ENCODE results near the gene LRCH1.

The LRCH1 gene

DNA sequence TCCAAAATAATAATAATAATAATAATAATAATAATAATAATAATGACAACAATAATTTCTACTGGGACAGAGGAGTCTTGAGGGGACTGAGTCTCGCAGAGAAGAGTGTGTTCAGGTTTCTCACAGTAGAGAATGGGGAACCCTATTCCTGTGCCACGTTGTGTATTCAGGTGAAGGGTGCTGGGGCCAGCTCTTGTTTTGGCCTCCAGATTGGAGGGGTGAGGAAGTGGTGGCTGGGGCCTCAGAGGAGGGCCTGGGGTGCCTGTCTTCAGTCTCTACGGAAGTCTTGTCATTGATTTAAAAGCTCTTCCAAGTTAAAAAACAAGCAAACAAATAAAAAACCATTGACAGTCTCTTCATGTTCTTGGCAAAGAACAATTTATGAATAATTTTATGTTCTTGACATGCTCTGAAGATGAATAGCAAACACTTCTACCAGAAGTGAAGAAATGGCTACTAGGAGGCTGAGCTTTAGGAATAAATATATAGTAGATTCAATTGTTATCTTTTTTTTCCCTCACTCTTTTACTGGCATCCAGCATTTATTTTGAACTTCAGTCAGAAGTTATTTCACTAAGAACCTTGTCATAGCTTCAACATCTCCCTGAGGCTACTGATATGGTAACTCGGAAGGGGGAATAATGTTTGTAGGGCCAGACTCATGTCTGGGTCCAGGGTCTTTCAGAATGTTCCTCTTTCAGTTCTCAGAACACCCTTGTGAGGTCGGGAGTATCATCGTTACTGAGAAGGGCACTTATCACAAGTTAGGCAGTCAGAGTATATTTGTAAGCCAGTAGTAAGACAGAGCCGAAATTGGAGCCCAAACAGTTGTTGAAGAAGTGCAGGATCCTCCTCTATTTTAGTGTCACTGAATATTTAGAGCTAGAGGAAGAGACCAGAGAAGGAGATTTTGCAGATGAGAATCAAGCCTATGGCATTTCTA, 13.1 kb downstream of the LRCH1 start:
- in situ Hi-C loops (cut with HindIII; ENCODE audit: low pct_ligation_motif_present, low sequenced_read_pairs), result no loop called here
- Histone ChIP-seq H3K4me3 (ENCODE audit: low read depth, low read length) (no peak overlapping the region), H3K27ac (no peak overlapping the region), H3K27me3 (replicated peaks) (no peaks in the 10 kb centered on the region), H3K36me3 (replicated peaks) (no peaks in the 10 kb centered on the region)
- DNase-seq, result no peak
- TF ChIP-seq, protein P1, sequence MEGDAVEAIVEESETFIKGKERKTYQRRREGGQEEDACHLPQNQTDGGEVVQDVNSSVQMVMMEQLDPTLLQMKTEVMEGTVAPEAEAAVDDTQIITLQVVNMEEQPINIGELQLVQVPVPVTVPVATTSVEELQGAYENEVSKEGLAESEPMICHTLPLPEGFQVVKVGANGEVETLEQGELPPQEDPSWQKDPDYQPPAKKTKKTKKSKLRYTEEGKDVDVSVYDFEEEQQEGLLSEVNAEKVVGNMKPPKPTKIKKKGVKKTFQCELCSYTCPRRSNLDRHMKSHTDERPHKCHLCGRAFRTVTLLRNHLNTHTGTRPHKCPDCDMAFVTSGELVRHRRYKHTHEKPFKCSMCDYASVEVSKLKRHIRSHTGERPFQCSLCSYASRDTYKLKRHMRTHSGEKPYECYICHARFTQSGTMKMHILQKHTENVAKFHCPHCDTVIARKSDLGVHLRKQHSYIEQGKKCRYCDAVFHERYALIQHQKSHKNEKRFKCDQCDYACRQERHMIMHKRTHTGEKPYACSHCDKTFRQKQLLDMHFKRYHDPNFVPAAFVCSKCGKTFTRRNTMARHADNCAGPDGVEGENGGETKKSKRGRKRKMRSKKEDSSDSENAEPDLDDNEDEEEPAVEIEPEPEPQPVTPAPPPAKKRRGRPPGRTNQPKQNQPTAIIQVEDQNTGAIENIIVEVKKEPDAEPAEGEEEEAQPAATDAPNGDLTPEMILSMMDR (IDR thresholded peaks at IDR 0.05; ENCODE audit: low read depth, low read length, missing control alignments), result no peak

DNA sequence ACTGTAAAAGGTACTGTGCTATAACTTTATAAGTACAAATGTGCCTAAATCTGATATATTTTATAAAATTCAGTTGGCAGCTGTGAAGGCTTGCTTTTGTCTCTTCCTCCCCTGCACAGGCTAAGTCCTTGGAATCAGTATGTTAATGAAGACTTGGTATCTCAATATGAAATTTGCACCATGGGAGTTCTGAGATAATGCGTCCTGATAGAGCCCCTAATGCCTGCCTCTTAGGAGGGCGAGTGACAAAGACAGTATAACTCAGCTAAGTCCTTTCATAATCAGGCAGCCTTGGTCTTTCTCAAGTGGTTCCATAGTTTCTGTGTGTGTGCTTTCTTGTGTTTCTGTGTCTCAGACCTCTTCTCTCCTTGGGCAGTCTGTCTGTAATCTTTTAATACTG, 14.7 kb downstream of the LRCH1 start:
- Histone ChIP-seq H3K27ac (no peak overlapping the region), H3K36me3 (replicated peaks) (no peaks in the 10 kb centered on the region), H3K4me3 (ENCODE audit: low read depth, low read length) (no peak overlapping the region), H3K27me3 (replicated peaks) (no peaks in the 10 kb centered on the region)
- TF ChIP-seq, protein P1 (IDR thresholded peaks at IDR 0.05; ENCODE audit: low read depth, low read length, missing control alignments), result no peak
- no peak for DNase-seq
- in situ Hi-C loops (cut with HindIII; ENCODE audit: low pct_ligation_motif_present, low sequenced_read_pairs), result no loop called here

DNA sequence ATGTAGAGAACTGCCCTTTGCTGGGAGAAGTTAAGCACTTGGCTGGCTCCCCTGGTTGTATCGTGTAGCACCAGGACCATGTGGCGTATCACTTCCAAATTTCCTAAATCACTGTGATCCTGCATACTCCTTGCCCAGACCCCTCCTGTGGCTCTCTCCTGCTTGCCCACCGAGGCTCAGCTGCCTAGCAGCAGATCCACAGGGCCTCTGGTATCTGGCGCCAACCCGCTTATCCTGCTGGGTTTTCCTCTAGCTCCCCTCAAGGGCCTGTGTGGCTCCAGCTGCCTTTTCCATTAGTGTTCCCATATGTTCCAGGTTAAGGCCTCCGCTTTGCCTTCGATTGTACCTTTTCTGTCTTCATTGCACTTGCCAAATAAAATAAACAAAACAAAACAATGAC, 16.5 kb downstream of the LRCH1 start:
- no peak for DNase-seq
- TF ChIP-seq, protein P1 (IDR thresholded peaks at IDR 0.05; ENCODE audit: low read depth, low read length, missing control alignments), result no peak
- no peaks in the 10 kb centered on the region for H3K36me3 ChIP-seq (replicated peaks)
- no peak overlapping the region for H3K27ac ChIP-seq
- in situ Hi-C loops (cut with HindIII; ENCODE audit: low pct_ligation_motif_present, low sequenced_read_pairs), result no loop called here
- H3K4me3 ChIP-seq (ENCODE audit: low read depth, low read length), result no peak overlapping the region
- no peaks in the 10 kb centered on the region for H3K27me3 ChIP-seq (replicated peaks)

DNA sequence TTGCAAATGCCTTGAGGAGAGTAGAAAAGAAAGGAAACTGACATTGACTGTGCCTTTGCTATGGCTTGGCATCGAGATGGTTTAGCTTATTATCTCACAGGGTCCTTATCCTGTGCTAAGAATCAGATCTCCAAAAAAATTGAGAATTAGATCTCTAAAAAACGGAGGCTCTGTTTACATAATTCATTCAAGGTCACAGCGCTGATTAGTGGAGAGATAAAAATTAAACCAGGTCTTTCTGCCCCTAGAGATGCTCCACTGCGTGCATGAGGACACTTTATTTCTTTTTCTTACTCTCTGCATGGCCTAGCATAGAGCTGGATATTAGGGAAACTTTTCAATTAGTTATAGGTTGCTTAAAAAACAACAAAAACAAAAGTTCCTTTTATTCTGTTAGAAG, 17.3 kb downstream of the LRCH1 start:
- no peak for DNase-seq
- H3K36me3 ChIP-seq (replicated peaks), result no peaks in the 10 kb centered on the region
- H3K27me3 ChIP-seq (replicated peaks), result no peaks in the 10 kb centered on the region
- in situ Hi-C loops (cut with HindIII; ENCODE audit: low pct_ligation_motif_present, low sequenced_read_pairs), result no loop called here
- TF ChIP-seq, protein P1 (IDR thresholded peaks at IDR 0.05; ENCODE audit: low read depth, low read length, missing control alignments), result no peak
- H3K4me3 ChIP-seq (ENCODE audit: low read depth, low read length), result no peak overlapping the region
- H3K27ac ChIP-seq, result no peak overlapping the region

DNA sequence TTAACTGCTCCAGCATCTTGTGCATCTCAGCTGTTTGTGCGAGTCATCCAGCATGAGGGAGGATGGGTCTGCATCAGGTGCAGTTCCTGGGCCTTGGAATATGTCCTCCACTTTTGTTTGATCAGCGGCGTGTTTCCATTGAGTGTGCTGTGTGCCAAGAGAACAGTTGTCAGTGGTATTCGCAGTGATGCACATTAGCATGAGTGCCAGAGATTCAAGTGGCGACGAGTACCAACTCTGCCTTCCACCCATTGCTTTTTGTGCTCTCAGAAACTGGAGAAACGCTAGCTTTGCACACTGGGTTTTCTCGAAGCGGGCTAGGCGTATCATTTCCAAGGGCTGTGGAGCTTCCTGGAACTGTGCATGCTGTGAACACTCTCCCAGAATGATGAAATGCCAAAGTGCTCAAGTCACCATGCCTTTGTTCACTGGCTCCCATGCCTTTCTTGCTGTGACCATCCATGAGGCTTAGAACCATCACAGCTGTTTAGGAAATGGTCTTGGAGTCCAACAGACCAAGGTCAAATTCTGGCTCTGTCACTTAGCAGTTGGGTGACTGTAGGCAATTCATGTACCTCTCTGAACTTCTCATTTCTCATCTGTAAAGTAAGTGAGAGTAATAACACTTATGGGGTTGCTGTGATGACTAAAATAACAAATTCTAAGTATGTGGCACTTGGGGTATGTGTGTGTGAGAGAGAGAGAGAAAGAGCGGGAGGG, 18.4 kb downstream of the LRCH1 start:
- H3K27ac ChIP-seq, result peak overlapping the region; percentile 17
- no peaks in the 10 kb centered on the region for H3K27me3 ChIP-seq (replicated peaks)
- in situ Hi-C loops (cut with HindIII; ENCODE audit: low pct_ligation_motif_present, low sequenced_read_pairs), result no loop called here
- DNase-seq, result peak; percentile 69
- H3K36me3 ChIP-seq (replicated peaks), result no peaks in the 10 kb centered on the region
- TF ChIP-seq, protein P1 (IDR thresholded peaks at IDR 0.05; ENCODE audit: low read depth, low read length, missing control alignments), result no peak
- H3K4me3 ChIP-seq (ENCODE audit: low read depth, low read length), result no peak overlapping the region

All from brain microvascular endothelial cell (primary cell).